Left forelimb (tissue), 1 donor: ENCODE data around the gene TLX2.
"Not testable (repeated sequence)": the region's sequence is repeated elsewhere in the genome, so short reads cannot be mapped to it uniquely, and the experiment has no call there.

Experiments used
- DNase-seq: peaks from one replicate; pipeline ENCODE4 v3.0.0-alpha.2; 2018; ENCODE audit warnings: low spot score

Gene TLX2

DNA sequence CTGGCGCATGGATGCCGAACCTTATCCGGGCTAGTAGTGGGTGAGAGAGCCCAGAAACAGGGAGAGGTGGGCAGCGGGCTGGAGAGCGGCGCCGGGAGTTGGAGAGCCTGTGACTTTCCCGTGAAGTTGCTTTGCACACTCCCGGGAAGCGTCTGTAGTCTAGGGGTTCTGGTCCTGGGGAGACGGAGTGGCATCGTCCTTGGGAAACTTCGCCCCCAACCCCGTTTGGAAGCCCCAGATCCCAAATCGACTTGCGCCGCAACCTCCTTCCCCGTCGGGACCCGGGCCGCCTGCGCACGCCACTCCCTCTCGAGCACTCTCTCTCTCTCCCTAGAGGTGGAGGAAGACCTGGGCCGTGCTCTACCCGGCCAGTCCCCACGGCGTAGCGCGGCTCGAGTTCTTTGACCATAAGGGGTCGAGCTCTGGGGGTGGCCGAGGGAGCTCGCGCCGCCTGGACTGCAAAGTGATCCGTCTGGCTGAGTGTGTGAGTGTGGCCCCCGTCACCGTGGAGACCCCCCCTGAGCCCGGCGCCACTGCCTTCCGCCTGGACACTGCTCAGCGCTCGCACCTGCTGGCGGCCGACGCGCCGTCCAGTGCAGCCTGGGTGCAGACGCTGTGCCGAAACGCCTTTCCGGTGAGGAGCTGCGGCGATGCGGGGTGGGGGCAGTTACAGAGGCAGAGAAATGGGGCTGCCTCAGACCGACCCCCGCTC is 40.7 kb downstream of the TLX2 start:
- no peak for DNase-seq

DNA sequence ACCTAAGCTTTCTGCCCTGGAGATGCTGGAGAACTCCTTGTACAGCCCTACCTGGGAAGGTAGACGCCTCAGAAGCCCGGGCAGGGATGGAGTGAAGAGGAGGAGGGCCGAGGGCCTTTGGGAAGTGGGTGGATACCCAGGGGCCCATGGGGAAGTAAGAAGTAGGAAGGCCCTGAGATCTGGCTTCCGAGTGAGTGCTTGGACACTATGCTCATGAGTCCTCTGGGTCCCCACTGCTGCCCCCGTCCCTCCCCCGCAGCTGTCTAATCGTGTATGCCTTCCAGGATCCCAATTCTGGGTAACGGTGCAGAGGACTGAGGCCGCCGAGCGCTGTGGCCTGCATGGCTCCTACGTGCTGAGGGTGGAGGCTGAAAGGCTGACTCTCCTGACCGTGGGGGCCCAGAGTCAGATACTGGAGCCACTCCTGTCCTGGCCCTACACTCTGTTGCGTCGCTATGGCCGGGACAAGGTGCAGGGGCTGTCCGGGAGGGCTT is 41.4 kb downstream of the TLX2 start:
- DNase-seq, result no peak

DNA sequence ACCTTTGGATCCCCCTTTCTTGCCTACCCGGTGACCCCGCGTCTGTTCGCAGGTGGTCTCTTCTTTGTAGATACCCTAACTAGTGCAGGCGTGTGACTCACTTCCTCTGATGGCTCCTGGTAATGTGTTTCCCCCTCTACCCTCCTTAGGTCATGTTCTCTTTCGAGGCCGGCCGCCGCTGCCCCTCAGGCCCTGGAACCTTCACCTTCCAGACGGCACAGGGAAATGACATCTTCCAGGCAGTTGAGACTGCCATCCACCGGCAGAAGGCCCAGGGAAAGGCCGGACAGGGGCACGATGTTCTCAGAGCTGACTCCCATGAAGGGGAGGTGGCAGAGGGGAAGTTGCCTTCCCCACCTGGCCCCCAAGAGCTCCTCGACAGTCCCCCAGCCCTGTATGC is 41.9 kb downstream of the TLX2 start:
- no peak for DNase-seq

DNA sequence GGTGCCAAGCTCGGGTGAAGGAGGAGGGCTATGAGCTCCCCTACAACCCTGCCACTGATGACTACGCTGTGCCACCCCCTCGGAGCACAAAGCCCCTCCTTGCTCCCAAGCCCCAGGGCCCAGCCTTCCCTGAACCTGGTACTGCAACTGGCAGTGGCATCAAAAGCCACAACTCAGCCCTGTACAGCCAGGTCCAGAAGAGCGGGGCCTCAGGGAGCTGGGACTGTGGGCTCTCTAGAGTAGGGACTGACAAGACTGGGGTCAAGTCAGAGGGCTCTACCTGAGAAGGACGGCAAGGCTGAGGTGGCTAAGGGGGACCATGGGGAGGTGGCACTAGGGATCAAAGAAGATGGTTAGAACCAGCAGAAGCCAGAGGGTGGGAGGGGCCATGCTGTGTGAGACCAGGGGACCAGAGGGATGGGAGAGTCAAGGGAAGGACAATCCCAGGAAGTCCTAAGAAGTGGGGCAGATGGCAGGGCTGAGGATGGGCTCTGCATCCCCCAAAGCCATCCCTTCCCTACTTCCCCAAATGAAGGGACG is 42.7 kb downstream of the TLX2 start:
- DNase-seq, result no peak

DNA sequence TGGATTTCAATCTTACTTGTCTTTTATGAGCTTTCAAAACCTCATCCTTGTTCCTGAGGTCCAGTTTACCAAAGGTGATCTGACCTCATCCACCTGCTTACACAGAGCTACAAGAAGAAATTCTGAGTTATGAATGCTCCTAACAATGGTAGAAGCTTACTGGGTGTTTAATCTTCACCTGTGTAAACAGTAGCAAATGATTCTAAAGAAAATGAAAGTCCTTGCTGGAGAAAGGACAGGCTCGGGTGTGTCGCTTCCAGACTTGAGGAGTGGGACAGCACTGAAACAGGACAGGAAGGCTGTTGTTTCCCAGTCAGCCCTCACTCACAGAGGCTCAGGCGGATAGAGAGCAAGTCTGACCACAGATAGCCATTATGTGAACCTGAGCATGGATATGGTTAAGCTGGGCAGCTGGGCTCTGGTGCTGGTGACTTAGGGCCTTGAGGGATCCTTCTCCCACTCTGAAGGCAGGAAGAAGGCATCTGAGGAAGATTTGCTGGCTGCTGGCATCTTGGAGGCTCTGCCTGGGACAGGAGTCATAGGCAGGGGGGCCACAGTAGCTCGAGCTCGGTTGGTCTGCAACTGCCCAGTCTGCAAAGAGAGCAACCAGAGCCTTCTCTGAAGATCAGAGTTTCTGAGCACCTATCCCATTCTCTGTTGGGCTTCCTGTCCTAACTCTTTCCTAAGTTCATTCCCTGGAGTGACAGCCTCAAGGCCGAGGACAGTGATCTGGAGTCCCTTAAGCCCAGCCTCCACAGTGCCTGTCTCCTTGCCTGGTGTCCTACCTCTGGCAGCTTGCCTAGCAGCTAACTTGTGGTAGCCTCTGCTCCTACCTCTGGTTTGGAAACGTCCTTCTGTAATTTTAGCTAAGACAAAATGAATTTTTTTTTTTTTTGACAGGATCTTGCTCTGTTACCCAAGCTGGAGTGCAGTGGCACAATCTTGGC is 44.3 kb downstream of the TLX2 start:
- no peak for DNase-seq

DNA sequence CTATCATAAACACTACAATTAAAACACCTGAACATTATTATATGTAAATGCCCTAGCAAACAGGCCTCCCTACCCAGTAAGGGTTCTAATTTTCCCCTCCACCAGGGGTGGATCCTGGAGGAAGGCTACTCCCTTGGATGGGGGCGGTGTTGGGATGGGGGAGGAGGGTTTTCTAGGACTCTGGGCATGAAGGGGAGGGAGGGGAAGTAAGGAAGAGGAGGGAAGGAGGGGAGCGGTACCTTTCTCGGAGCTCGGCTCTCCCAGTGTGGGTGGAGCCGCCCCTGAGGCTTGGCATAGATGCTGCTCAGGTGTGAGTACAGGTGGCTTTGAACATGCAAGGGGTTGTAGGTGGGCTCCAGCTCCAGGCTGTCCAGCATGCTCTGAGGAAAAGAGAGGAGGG is 45.7 kb downstream of the TLX2 start:
- no peak for DNase-seq

DNA sequence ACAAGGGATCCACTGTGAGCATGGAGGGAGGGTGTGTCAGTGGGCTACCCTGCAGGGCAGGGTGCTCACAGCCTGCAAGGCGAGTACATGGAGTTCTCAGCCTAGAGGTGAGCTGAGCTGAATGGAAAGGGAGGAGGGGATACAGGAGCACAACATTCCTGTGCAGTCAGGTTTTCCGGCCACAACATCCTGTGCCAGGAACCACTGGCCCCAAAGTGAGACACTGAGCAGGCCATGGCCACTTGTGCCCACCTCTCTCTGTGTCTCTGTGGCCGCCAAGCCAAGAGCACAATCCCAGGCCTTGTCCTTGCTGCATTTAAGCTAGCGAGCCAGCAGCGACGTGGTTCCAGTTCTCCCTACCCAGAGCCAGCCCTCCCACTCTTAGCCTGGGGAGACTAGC is 46.3 kb downstream of the TLX2 start:
- no peak for DNase-seq

DNA sequence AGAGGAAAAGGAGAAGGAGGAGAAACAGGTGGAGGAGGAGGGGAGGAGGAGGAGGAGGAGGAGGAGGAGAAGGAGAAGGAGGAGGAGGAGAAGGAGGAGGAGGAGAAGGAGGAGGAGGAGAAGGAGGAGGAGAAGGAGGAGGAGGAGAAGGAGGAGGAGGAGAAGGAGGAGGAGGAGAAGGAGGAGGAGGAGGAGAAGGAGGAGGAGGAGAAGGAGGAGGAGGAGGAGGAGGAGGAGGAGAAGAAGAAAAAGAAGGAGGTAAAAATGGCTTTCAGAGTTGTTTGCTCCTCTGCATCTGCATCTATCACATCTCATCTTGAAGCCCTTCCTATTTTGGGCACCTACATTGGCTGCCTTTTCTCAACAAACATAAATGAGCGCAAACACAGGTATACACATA is 46.8 kb downstream of the TLX2 start:
- not testable (repeated sequence) for DNase-seq

DNA sequence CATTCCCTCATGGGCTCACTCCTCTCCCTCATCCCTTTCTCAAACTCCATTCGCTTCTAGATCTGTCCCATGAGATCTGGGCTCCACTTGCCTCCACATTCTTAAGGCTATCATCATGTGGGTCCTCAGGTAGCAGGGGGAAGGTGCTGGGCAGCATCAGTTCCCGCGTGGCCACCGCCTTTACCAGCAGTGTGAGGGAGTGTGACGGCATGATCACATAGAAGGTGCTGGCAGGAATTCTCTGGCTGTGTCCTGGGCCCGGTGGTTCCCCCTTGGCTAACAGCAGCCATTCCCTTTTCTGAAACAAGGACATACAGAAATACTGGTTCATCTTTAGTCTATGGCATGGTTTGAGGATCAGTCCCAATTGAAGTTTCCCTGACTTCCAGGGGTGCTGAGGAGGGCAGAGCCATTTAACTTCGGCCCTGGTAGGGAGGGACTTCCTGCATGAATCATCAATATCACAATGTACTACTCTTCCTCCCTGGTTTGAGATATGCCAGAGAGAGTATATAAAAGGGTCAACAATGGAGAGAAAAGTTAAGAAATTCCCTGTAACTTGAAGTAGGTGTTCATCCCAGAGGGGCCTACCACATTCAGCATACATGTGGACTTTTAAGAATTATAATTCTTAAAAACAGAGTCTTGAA is 48.0 kb downstream of the TLX2 start:
- DNase-seq, result no peak

DNA sequence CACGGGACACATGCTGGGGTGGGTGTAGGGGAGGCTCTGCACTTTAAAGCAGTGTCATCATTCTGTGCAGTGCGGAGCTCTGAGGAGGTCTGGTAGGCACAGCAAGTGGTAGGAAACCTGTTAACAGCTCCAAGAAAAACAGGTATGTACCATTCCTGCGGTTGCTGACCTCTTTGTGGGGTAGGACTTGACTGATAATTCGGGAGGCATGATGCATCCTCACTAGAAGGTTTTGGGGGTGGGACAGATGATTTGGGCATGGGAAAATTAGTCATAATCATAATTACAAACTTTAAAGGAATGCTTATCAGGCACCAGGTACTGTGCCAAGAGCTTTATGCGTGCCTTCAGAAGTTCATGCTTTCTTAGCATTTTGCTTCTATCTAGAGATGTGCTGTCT is 50.0 kb downstream of the TLX2 start:
- no peak for DNase-seq

DNA sequence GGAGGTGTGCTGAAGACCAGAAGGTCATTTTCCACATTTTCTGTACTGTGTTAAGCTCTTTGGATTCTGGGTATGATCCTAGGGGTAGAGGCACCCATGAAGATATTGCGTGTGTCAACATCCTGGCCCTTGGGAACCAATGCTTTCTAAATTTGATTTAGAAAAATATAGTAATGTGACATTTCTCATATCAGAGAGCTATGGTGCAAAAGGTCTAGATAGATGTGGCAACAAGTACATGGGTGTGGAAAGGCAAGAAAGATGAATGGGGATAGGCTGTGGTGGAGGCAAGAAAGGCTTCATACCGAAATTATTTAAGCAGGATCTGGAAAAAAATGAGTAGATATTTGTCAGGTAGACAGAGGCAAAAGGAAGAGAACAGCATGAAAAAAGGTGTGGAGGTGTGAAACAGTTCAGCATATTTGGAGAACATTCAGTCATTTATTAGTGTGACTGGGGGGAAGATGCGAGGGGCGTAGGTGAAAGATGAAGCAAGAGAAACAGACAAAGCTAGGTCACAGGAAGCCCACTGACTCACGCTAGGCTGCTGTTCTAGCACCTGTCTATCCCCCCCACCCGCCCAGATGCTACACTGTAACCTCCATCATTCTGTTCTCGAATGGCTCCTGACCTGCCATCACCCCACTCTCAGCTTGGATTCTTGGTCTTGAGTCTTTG is 52.0 kb downstream of the TLX2 start:
- no peak for DNase-seq

DNA sequence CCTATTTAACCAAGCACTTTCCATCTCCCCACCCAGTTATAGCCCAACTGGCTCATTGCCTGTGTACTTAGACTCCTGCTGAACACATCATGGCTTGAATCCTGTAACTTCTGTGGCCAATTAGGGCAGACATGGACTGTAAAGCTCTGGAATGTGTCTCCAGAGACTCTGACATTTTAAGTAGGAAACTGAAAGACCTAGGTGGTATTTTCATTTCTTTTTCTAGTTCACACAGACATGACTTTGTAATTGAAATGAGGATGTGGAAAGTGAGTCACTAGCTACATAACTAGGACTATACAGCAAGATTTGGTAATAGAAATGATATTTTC is 52.5 kb downstream of the TLX2 start:
- DNase-seq, result no peak
